WTC11 (cell line): Measurements from ENCODE around the gene KIAA1958. TPM values are rescaled to one million over a fixed set of nuclear protein-coding genes. Genes with fewer than 3 reads are reported as not detected.
A peak's percentile ranks its signal among the peaks of the same experiment; 100 is the strongest.

Experiments
- ATAC-seq: fragments of 200-7000 bp; cut with Tn5 transposase; 2 replicates; pipeline ENCODE4 v1.10.0; 2021; ENCODE audit warnings: mild to moderate bottlenecking, moderate library complexity
- CTCF ChIA-PET: fragments of 300-600 bp; sonication (Branson Sonifier 250); formaldehyde crosslinking; loops from one replicate; lab custom pipeline; 2021; ENCODE audit warnings: antibody characterized with exemption; lab: Charles Lee
- POLR2A ChIA-PET: fragments of 350-600 bp; sonication (Branson Sonifier 250); formaldehyde crosslinking; loops from one replicate; lab custom pipeline; 2021; ENCODE audit warnings: antibody characterized with exemption; lab: Charles Lee
- DNase-seq: peaks from one replicate; pipeline ENCODE4 v3.0.0; 2021; ENCODE audit warnings: low spot score
- H3K27ac Mint-ChIP-seq: 2 replicates; pipeline ENCODE4 v1.8.0; 2021; ENCODE audit warnings: mixed read lengths
- H3K27me3 Mint-ChIP-seq: 2 replicates; pipeline ENCODE4 v1.8.0; 2021; ENCODE audit warnings: low read depth, mild to moderate bottlenecking, moderate library complexity, mixed read lengths
- H3K36me3 Mint-ChIP-seq: 2 replicates; pipeline ENCODE4 v1.8.0; 2021; ENCODE audit warnings: mixed read lengths
- H3K4me1 Mint-ChIP-seq: 2 replicates; pipeline ENCODE4 v1.8.0; 2022; ENCODE audit warnings: mixed read lengths
- H3K4me3 Mint-ChIP-seq: 2 replicates; pipeline ENCODE4 v1.8.0; 2021; ENCODE audit warnings: mild to moderate bottlenecking, moderate library complexity, mixed read lengths
- H3K9me3 Mint-ChIP-seq: 2 replicates; pipeline ENCODE4 v1.8.0; 2021; ENCODE audit warnings: mixed read lengths
- FOXJ3 ChIP-seq: sonication (generic); formaldehyde crosslinking; IDR thresholded peaks from 2 replicates; pipeline ENCODE4 v1.9.0; 2021; ENCODE audit warnings: missing genetic modification reagents, mild to moderate bottlenecking, borderline replicate concordance
- FOXP4 ChIP-seq: sonication (generic); formaldehyde crosslinking; IDR thresholded peaks from 2 replicates; pipeline ENCODE4 v1.8.0; 2022; ENCODE audit warnings: mild to moderate bottlenecking, missing genetic modification reagents
- HMGXB4 ChIP-seq: sonication (generic); formaldehyde crosslinking; IDR thresholded peaks from 2 replicates; pipeline ENCODE4 v1.8.1; 2023; ENCODE audit warnings: mild to moderate bottlenecking, moderate library complexity, missing genetic modification reagents
- IRF2 ChIP-seq: sonication (generic); formaldehyde crosslinking; IDR thresholded peaks from 2 replicates; pipeline ENCODE4 v1.8.0; 2022; ENCODE audit warnings: low read depth, missing genetic modification reagents, borderline replicate concordance
- JAZF1 ChIP-seq: fragments of 250-450 bp; sonication (Bioruptor Pico); IDR thresholded peaks from 2 replicates; pipeline ENCODE4 v1.9.0; 2021; ENCODE audit warnings: moderate library complexity, mild to moderate bottlenecking, inconsistent platforms
- MXD4 ChIP-seq: fragments of 250-450 bp; sonication (Bioruptor Pico); IDR thresholded peaks from 2 replicates; pipeline ENCODE4 v1.8.0; 2021; ENCODE audit warnings: mild to moderate bottlenecking, moderate library complexity, borderline replicate concordance
- OVOL2 ChIP-seq: fragments of 250-450 bp; sonication (Bioruptor Pico); IDR thresholded peaks from 2 replicates; pipeline ENCODE4 v1.9.0; 2021; ENCODE audit warnings: mild to moderate bottlenecking, borderline replicate concordance
- TCF7 ChIP-seq: sonication (generic); formaldehyde crosslinking; IDR thresholded peaks from 2 replicates; pipeline ENCODE4 v1.8.0; 2022; ENCODE audit warnings: mild to moderate bottlenecking, low read depth, missing genetic modification reagents, moderate library complexity
- ZNF281 ChIP-seq: sonication (generic); formaldehyde crosslinking; IDR thresholded peaks from 2 replicates; pipeline ENCODE4 v1.8.0; 2023; ENCODE audit warnings: mild to moderate bottlenecking, missing genetic modification reagents
- ZNF317 ChIP-seq: sonication (generic); formaldehyde crosslinking; IDR thresholded peaks from 2 replicates; pipeline ENCODE4 v1.8.1; 2023; ENCODE audit warnings: low read depth, mild to moderate bottlenecking, moderate library complexity, missing genetic modification reagents, borderline replicate concordance
- total RNA-seq: library from RNA; stranded (reverse); gene quantifications from 3 replicates; pipeline ENCODE4 v1.2.3, GENCODE V29; 2021
- TF ChIP-seq, protein P1 (sequence below): fragments of 250-450 bp; sonication (Bioruptor Pico); IDR thresholded peaks from 2 replicates; pipeline ENCODE4 v1.8.0; 2021; ENCODE audit warnings: mild to moderate bottlenecking
- TF ChIP-seq, protein P2 (sequence below): sonication (generic); formaldehyde crosslinking; IDR thresholded peaks from 2 replicates; pipeline ENCODE4 v1.8.1; 2023; ENCODE audit warnings: mild to moderate bottlenecking, missing genetic modification reagents

Gene KIAA1958
- total RNA-seq, 1 experiment from 2014 or later: 41.0 TPM

DNA sequence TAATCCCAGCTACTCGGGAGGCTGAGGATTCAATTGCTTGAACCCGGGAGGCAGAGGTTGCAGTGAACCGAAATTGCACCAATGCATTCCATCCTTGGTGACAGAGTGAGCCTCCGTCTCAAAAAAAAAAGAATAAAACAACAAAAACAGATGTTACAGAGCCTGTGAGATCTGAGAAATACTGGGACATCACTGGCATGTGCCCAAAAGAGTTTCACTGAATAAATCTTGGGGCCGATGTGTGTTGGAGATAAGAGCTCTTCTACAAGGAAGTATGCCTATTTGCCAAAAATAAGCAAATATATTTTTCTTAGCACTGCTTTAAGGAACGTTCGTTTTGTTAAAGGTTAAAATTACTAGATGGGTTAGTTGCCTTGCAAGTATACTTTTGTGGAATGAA lies 55.1 kb downstream of the KIAA1958 start:
- ChIA-PET CTCF (no interaction called here), POLR2A (no interaction called here)
- DNase-seq: no peak
- TF ChIP-seq HMGXB4 (CRISPR knock-in tag) (no peak), MXD4 (CRISPR knock-in tag) (no peak), OVOL2 (CRISPR knock-in tag) (no peak)
- TF ChIP-seq, protein P1, sequence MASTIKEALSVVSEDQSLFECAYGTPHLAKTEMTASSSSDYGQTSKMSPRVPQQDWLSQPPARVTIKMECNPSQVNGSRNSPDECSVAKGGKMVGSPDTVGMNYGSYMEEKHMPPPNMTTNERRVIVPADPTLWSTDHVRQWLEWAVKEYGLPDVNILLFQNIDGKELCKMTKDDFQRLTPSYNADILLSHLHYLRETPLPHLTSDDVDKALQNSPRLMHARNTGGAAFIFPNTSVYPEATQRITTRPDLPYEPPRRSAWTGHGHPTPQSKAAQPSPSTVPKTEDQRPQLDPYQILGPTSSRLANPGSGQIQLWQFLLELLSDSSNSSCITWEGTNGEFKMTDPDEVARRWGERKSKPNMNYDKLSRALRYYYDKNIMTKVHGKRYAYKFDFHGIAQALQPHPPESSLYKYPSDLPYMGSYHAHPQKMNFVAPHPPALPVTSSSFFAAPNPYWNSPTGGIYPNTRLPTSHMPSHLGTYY: no peak
- ATAC-seq: no peak
- peaks cover 12% of the 10 kb centered on the region for H3K36me3 Mint-ChIP-seq
- no peak overlapping the region for H3K4me3 Mint-ChIP-seq
- H3K9me3 Mint-ChIP-seq: peaks cover 10% of the 10 kb centered on the region
- H3K27me3 Mint-ChIP-seq: no peaks in the 10 kb centered on the region
- H3K4me1 Mint-ChIP-seq: peaks cover 47% of the 10 kb centered on the region
- H3K27ac Mint-ChIP-seq: no peak overlapping the region

DNA sequence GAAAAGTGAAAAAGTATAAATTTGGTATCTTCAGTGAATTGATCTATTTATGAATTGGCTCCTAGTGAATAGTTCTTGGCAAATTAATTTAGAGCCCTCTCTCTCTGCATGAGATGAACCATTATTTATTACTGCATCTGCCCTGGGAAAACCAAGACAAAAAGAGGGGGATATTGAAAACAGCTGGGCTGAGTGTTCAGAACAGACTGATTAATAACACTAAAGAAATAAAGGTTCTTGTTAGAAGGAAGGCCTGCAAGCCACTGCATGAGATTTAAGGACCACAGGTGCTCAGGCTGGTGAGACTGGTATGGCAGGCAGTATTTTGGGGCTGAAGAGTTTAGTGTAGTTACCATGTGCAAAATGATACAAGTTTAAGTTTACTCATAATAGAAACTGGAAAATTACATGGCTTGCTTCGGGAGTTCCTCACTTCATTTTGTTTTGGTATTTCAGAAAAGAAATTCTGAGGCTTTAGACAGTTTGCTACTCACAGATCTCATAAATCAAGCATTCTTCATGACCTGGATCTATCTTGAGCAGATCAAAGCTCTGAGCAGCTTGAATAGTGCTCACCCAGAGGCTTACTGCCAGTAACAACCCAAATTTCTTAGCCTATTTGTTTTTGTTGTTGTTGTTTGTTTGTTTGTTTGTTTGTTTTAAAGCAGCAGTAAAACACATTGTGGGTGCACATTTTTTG lies 56.1 kb downstream of the KIAA1958 start:
- Mint-ChIP-seq H3K27me3 (no peaks in the 10 kb centered on the region), H3K36me3 (peaks cover 10% of the 10 kb centered on the region), H3K27ac (peak overlapping the region; percentile 44; the same call in 1 of the 2 replicates), H3K4me1 (peaks cover 53% of the 10 kb centered on the region), H3K4me3 (no peak overlapping the region), H3K9me3 (peaks cover 11% of the 10 kb centered on the region)
- ChIA-PET POLR2A (interaction anchor here (0.6 kb wide), 1 partner anchor 31 kb away, joined by 3 read pairs; no protein-coding TSS in a partner anchor), CTCF (interaction anchor here (0.6 kb wide), 1 partner anchor 39 kb away, joined by 3 read pairs; no protein-coding TSS in a partner anchor)
- no peak for DNase-seq
- no peak for ATAC-seq
- no peak for TF ChIP-seq IRF2 (CRISPR knock-in tag)
- no peak for TF ChIP-seq ZNF317 (CRISPR knock-in tag)
- TF ChIP-seq FOXJ3 (CRISPR knock-in tag): no peak
- no peak for TF ChIP-seq JAZF1 (CRISPR knock-in tag)
- no peak for TF ChIP-seq TCF7
- no peak for TF ChIP-seq ZNF281 (CRISPR knock-in tag)
- TF ChIP-seq, protein P2, sequence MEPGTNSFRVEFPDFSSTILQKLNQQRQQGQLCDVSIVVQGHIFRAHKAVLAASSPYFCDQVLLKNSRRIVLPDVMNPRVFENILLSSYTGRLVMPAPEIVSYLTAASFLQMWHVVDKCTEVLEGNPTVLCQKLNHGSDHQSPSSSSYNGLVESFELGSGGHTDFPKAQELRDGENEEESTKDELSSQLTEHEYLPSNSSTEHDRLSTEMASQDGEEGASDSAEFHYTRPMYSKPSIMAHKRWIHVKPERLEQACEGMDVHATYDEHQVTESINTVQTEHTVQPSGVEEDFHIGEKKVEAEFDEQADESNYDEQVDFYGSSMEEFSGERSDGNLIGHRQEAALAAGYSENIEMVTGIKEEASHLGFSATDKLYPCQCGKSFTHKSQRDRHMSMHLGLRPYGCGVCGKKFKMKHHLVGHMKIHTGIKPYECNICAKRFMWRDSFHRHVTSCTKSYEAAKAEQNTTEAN (CRISPR knock-in tag): no peak
- TF ChIP-seq FOXP4 (CRISPR knock-in tag): no peak
